GM18873 (cell line): Measurements from ENCODE around the gene STAG3.
A peak's percentile ranks its signal among the peaks of the same experiment; 100 is the strongest.

Experiments
- ATAC-seq: cut with Tn5 transposase; IDR thresholded peaks from one replicate; pipeline ENCODE4 v1.9.1; 2021; ENCODE audit warnings: mild to moderate bottlenecking, moderate library complexity, moderate number of reproducible peaks; ENCODE audit not compliant: unreplicated experiment, low FRiP score

The STAG3 gene

DNA sequence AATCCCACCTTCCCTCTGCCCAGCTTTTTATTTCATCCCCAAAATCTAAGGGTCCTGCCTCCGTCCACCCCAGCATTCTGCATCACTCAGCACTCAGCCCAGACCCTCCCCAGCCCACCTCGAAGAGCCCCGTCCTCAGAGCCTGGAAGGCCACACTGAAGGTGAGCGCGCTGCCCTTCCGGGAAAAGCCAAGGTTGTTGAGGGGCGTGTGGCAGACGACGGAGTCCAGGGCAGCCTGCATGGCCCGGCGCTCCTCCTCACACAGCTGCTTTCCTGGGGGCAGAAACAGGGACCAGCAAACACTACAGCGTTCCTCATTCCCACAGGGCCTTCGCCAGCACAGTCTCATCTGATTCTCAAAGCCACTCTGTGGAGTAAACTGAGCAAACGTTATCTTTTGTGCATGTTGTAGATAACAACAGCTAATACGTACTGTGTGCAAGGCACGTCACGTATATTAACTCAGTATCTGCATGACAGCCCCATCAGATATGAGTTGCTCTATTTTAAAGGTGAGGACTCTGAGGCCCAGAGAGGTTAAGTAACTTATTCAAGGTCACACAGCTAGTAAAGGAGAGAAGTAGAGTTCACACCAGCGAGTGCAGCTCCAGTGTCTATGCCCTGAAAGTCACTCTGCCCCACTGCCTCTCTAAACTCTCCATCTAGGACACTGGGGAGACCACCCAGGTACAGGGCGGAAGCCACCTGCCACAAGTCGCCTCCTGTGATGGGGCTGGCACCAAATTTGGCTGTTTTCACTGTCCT, 22.0 kb upstream of the STAG3 start:
- no peak for ATAC-seq

DNA sequence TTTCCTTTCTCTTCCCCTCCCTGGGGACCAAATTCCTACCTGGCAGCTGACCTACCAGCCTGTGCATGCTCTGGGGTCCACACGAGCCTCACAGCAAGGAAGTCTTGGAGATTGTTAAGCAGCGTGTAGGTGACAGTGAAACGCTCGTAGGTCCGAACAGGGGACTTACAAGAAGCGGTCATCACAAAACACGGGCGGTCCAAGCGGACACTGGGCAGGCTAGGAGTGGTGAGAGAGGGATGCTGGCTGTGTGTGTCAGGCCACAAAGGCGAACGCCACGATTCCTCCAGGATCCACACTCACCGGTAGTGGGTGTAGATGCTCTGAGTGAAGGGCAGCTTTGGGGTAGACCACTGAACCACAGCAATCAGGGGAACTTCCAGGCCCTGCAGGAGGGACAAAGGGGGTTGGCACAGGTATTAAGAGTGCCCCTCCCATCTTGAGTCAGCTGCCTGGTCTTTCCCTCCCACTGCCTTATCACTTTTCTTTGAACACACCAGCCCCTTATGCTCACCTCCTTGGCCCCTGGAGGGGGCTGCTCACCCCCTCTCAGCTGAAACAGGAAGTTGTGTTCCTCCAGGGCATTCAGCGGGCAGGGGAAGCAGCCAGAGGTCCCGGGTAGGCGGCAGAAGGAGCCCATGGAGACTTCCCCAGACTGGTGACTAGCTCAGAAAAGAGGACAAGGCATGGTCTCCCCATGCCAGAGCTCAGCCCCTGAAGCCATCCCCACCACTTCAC, 21.2 kb upstream of the STAG3 start:
- ATAC-seq: no peak

DNA sequence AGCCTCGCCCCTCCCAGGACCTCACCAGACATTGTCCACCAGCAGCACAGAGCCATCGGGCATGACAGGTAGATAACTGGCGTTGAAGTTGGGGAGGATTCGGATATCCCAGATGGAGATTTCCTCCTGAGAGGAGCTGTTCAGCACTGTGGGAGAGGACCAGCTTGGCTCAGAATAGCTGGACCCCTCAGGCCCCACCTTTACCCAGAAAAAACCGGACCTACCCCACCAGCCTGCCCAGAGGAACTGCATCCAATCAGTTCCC, 20.7 kb upstream of the STAG3 start:
- ATAC-seq: no peak

DNA sequence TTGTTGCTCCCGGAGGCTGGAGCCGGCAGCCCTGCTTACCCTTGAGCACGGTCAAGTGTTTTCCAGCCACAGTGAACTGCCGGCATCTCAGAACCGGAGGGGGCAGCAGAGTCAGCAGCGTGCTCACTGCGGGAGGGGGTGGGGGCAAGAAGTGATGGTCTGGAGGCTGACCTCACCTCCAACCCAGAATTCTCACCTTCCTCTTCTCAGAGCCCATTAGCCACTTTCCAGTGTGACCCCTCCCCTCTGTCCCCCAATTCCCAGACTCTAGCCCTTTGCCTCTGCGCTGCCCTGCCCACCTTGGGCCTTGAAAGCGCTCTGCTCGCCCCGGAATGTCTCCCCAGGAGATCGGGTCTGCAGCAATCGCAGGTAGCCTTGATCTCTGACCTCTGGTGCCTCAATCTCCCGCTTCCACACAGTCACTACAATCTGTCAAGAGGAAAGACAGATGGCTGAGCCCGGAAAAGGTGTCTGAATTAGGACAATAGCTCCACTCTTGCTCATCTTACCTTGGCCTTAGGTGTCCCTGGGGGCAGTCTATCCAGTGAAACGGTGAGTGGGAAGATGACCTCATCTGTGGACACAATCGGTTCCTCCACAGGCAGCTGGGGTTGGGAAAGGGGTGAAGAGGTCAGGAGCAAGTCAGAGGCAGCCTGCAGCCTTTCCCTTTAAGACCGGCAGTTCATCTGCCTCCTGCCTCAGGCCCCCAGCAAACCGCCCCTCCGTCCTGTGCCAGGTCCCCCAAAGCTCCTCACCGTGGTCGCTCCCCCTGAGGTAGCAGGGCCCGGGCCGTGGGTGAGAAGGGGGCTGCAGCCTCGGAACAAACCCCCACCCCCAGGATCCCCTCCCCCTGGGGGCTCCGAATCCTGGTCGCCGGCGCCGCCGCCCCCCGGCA, 20.1 kb upstream of the STAG3 start:
- ATAC-seq: no peak

DNA sequence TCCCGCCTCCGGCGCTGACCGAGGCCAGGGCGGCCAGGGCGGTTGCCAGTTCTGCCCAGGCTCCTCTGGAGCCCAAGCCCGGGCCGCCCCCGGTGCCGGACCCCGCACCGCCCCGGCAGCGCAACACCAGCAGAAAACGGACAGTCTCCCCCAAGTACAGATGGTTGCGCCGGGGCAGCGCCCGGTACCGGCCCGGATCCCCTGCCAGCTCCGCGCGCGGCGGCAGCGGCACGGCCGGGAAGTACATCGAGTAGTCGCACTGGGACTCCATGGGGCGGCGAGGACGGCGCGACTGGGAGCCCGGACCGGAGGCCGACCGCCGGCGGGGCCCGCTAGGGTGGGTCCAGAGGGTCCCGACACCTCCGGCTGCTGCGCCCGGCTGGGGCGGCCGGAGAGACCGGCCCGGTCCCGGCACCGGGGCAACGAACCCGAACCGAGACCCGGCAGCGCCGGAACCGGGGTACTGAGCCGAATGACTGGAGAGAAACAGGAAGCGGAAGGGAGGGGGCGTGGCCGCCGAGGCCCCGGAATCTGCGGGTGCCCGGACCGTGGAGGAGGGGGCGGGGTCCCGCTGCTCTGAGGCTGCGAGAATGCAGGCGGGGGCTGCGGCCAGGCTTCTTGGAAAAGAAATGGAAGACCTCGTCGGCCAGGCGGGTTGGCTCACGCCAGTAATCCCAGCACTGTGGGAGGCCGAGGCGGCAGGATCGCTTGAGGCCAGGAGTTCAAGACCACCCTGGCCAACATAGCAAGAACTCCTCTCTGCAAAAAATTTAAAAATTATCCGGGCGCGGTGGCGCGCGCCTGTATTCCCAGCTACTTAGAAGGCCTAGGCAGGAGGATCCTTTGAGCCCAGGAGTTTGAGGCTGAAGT, 19.3 kb upstream of the STAG3 start, which contains the start of gene TRAPPC14:
Gene TRAPPC14, minus strand, starts transcription at position 495 of the 870 bp plus-strand sequence. Its CDS starts 224 bp downstream, at position 271.
- peak; percentile 65 for ATAC-seq

DNA sequence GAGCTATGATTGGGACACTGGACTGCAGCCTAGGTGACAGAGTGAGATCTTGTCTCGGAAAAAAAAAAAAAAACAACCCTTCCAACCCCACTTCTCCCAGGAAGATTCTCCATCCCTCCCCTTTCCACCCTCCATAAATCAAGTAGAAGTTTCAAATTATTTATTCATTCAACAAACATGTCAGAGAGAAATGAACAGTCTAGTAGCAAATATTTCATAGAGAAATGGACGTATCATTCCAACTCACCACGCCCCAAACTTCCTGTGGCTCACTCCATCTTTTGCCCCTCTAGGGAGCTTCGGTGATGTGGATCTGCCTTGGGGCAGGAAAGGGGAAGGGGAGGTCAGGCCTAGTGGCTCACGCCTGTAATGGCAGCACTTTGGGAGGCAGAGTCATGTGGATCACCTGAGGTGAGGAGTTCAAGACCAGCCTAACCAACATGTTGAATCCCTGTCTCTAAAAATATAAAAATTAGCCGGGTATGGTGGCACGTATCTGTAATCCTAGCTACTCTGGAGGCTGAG, 18.6 kb upstream of the STAG3 start:
- no peak for ATAC-seq

DNA sequence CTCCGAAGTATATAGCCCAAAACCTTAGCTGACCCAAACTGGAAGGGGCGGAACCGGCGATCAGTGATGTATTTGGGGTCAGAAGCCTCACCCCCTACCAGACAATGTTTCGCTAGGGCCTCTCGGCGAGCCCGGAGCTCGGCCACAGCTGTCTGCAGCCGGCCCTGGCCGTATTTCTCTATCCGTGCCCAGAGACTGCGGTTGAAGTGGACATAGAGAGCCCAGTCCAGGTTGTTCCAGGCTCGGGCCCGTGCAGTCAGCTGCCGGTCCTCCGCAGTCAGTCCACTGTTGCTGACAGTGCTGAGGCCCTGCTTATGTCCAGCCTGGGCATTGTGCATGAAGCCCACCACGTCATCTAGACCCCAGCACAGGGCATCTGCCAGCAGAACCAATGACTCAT, 17.7 kb upstream of the STAG3 start:
- no peak for ATAC-seq

DNA sequence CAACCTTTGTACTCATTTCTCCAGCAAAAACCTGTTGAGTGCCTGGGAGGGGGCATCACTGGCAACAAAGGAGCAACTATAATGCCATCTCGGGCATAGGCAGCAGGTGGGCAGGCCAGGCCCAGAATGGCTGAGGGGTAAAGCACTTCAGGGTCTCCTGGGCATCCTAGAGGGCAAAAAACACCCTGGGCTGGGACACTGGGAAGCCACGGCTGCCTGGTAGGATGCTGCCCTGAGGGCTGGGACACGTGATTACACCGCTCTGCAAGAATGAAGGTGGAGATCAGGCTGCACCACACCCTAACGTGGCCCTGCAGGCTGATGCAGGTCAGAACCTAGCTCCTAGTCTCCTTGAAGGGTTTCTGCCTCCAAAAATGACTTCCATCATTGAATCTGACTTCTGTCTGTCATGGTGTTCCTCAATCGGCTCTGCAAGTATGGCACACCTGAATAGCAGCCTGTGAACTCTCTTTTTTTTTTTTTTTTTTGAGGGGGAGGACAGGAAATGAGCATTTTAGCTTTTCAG, 14.6 kb upstream of the STAG3 start:
- no peak for ATAC-seq

DNA sequence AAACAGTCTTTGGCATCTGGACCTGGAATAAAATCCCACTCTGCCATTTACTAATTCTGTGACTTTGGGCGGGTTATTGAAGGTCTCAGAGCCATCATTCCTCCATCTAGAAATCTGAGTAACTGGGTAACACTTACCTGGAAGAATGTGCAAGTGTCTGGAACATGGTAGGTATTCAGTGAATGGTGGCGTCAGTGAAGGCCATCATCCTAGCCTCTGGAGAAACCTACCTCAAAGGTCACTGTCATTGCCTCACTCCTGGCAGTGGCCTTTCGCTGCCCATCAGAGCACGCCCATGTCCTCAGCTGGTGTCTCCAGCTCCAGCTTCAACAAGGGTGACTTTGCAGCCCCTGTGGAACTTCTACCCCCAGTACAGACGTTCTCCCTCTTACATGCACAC, 13.8 kb upstream of the STAG3 start:
- ATAC-seq: no peak

DNA sequence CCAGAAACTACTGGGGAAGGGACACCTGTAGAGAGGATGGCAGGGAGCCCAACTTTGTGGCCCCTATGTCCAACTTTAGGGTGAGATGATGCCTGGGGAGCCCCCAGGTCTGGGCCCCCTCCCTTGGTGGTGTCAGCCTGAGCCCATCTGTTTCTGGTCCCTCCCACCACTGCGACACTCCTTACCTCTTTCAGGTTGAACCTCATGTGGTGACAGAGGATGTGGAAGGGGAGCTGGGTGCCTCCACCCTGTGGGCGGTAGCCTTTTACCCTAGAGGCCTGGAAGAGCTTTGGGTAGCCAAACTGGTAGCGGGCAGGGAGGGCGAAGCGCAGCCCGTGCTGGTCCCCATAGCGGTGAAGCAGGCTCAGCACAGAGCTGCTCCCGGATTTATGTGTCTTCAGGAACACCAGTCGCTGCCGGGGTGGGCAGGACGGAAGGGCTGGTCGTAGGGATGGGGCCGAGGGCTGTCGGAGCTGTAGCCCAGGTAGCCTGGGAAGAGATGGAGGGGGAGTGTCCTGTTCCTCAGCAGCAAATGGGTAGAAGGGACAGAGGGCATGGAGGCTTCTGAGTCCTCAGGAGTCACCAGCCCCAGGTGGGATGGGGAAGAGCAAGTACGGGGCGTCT, 11.3 kb upstream of the STAG3 start:
- ATAC-seq: no peak

DNA sequence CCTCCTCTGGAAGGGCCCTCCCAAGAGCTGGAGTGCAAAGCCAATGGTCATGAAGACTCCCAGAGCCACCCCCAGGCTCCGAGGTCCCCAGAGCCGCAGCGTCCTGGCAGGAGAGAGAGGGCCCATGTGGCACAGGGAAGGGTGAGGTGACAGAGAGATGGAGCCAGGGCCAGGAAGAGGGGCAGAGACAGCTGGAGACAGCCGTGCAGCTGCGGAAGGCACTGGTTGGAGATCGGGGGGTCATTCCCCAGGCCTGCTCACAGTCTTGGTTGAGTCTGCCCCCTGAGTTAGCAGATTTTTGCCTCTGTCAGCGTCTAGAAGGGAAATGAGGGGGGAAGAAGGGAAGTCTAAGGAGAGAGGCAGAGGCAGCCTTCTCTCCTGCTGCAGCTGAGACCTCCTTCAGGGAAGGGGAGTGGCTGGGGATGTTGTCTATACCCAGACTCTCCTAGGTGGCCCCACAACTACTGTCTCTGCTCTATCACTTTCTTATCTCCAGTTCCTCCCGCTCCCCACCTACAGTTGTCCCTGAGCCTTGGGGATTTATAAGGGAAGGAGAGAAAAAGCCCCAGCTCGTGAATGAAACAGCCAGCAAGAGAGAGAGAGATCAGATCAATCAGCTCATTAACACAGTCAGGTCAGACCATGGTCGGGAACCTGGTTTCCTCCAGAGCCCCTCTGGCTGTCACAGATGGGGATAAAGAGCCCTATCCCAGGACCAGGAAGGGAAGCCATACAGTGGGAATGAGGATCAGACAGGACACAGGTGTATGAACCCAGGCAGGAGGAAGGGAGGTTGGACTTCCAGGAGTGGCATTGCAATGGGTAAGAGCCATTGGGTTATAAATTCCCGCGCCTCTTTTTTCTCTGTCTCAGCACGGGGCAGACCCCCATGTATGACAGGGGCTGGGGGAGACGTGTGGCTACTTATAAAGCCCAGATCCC, 10.5 kb upstream of the STAG3 start:
- ATAC-seq: no peak

DNA sequence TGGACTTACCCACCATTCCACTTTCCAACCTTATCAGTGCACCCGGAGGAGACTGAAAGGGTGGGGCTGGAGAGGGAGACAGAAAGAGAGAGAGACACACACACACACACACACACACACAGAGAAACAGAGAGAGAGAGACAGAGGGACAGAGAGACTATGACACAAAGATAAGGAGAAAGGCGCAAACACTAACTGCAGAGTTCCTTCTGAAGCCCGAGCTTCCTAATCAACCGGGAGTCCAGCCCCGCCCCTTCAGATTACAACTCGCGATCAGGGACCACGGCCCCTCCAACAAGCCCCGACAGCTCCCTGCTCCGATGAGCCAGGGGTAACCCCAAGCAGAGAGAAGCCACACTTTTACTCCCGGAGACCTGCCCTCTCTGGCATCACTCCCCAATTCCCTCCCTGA, 9.8 kb upstream of the STAG3 start:
- ATAC-seq: no peak

DNA sequence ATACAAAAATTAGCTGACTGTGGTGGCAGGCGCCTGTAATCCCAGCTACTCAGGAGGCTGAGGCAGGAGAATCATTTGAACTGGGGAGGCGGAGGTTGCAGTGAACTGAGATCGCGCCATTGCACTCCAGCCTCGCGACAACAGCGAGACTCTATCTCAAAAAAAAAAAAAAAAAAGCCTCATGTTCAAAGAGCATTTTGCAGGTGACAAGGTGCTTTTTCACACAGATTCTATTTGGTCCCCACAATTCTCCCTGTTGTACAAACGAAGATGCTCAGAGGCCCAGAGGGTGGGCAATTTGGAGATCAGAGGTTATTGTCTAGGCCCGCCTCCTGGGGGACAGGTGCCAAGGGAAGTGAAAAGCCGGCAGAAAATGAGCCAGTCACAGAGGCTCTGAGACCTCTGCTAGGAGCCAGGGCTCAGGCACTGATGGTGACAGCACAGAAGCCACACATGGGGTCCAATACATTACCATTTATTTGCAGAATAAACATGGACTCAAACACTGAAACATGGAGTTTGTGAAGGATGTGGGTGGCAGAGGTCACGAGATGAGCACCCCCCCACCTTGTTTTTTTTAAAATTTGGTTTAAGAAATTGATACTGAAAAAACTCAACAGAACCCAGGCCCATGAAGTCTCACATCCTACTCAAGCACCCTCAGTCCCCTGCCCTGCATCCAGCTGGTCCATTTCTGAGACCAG, 8.4 kb upstream of the STAG3 start:
- no peak for ATAC-seq

DNA sequence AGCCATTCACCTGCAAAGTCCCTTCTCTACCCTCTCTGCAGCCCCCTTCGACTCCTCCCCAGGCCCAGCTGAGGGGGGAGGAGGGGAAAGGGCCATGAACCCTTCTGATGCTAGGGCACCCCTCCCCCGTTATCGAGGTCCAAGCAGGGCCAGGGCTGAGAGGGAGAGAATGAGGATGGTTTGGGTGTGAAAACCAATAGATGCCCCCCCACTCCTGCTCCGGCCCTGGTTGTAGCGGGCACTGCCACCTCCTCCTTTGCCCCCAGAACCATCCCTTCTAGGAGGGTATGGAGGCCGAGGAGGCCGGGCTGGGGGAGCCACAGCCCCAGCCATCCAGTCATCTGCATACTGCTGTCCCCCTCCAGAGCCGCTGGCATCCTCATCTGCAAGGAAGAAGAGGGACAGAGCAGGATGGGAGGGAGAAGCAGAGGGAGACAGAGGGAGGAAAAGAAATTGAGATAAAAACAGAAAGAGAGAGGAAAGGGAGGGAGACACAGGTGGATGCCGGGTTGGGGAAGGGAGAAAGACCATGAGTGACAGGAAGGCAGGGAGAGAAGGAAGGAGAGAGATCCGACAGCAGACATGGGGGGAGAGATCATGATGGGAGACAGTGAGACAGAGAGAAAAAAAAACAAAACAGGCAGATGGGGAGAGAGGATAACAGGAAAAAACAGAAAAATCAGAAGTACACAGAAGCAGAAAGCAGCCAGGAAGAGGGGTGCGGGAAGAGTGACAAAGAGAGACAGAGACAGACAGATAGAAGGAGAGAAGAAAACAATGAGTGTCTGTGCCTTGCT, 7.4 kb upstream of the STAG3 start:
- no peak for ATAC-seq

DNA sequence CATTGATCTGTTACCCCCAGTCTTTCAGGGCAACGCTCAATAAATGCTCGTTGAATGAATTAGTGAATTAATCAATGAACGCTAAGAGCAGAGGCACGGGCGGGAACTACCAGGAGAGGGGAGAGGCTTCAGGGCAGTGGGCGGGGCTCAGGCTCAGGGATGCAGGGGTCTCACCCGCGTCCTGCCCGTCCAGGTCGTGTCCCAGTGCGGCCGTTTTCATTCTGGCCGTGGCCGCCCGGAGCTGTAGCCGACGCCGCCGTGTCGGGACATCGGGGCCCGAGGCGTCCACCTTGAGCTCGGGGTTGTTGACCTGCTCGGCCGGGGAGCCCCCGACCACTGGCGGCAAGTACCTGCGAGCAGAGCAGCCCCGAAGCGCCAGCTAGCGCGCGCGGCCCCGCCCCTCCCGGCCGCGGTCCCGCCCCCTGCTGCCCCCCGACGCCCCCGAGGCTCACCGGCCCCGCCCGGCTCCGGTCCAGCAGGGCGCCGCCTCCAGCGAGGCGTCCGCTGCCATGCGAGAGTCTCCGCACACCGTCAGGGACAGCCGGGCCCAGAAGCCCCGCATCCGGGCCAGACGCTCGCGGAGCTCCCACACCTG, 6.5 kb upstream of the STAG3 start:
- ATAC-seq: no peak

DNA sequence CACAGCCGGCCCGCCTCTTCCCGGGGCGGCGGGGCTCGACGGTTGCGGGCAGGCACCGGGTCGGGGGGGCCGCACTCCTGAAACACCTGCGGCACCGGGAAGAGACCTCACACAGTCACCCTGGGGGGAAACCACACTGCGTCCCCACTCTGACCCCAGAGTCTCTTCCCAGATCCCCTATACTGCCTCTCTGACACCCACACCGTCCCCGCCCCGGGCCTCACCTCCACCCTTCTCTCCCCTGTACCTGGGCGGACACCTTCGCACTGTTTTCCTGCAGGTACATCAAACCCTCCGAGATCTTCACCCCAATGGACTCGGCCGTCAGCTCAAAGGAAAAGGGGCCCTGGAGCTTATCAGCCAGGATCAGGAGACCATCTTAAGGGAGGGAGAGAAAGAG, 5.9 kb upstream of the STAG3 start:
- no peak for ATAC-seq
